ENCODE results near the gene CNTNAP5.

DNA sequence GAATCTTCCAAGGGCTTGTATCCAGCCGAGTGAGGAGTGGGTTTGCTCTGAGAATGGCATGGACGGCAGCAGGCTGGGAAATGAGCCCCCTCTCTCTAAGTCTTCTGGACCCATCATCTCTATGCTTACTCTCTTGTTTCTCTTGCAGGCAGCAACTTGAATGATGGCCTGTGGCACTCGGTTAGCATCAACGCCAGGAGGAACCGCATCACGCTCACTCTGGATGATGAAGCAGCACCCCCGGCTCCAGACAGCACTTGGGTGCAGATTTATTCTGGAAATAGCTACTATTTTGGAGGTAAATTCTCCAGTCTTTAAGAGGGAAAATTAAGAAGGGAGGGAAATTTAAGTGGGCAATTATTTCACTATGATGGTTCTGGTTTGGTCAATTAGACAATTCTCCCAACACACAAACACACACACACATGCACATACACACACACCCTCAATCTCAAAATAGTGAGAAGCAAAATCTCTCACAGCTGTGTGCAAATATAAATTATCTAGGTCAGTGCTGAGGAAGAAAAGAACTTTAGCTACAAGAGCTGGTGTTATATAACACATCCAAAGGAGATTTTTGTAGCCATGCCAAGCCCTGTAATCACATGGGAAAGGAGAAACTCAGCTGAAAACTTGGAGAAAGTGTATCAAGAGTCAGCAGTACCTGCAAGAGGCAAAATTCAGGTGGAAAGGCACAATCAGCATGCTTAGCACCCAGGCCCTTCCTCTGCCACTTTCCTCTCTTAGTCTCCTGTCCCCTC, 499.2 kb downstream of the CNTNAP5 start:
- TF ChIP-seq, protein P1, sequence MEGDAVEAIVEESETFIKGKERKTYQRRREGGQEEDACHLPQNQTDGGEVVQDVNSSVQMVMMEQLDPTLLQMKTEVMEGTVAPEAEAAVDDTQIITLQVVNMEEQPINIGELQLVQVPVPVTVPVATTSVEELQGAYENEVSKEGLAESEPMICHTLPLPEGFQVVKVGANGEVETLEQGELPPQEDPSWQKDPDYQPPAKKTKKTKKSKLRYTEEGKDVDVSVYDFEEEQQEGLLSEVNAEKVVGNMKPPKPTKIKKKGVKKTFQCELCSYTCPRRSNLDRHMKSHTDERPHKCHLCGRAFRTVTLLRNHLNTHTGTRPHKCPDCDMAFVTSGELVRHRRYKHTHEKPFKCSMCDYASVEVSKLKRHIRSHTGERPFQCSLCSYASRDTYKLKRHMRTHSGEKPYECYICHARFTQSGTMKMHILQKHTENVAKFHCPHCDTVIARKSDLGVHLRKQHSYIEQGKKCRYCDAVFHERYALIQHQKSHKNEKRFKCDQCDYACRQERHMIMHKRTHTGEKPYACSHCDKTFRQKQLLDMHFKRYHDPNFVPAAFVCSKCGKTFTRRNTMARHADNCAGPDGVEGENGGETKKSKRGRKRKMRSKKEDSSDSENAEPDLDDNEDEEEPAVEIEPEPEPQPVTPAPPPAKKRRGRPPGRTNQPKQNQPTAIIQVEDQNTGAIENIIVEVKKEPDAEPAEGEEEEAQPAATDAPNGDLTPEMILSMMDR (IDR thresholded peaks at IDR 0.05), result no peak
- TF ChIP-seq POLR2A (IDR thresholded peaks at IDR 0.05), result no peak
